HepG2 (cell line): ENCODE results near the gene MAP2K5. TPM values are rescaled to one million over a fixed set of nuclear protein-coding genes. Genes with fewer than 3 reads are reported as not detected.

Experiments used
- ATAC-seq: fragments of 200-7000 bp; cut with Tn5 transposase; 3 replicates; pipeline ENCODE4 v1.9.1; 2020; ENCODE audit warnings: mild to moderate bottlenecking, moderate library complexity
- BruUV-seq: library from RNA; stranded (reverse); fragments of 400-500 nt; replicated peaks from 2 replicates; lab custom pipeline; 2021; lab: Mats Ljungman, UMichigan
- CTCF ChIA-PET: fragments of 300-600 bp; formaldehyde crosslinking; extraction: SDS; loops from one replicate; lab custom pipeline; 2021; ENCODE audit warnings: low total read pairs, inconsistent platforms, low intra/inter-chr PET ratio; lab: Yijun Ruan, JAX
- POLR2A ChIA-PET: fragments of 350-600 bp; sonication (Branson Sonifier 250); formaldehyde crosslinking; loops from one replicate; lab custom pipeline; 2020; ENCODE audit warnings: antibody characterized with exemption, inconsistent platforms; lab: Yijun Ruan, JAX
- DNase-seq: peaks from one replicate; pipeline ENCODE4 v3.0.0-alpha.2; 2015; ENCODE audit warnings: low spot score
- FAIRE-seq: peaks from 3 replicates; lab custom pipeline; 2011; peaks lifted over from hg19 to GRCh38; lab: Jason Lieb, UNC
- H2AFZ ChIP-seq: one replicate; pipeline ENCODE4 v1.6.1; 2011; ENCODE audit warnings: low read length, inconsistent platforms
- H3K27ac ChIP-seq: fragments of 300-600 bp; 3 replicates; pipeline ENCODE4 v1.8.0; 2011; ENCODE audit warnings: mixed run types, mild to moderate bottlenecking, mixed read lengths, low read length, inconsistent platforms; ENCODE audit not compliant: insufficient read depth; ENCODE audit errors: extremely low read length
- H3K27me3 ChIP-seq, 2 experiments: fragments of 200-600 bp in 1 of 2; 2 replicates in 1 of 2; 3 replicates in 1 of 2; pipeline versions ENCODE4 v1.6.0 to v1.8.0; 2011; ENCODE audit warnings: low read length in 2 of 2, mild to moderate bottlenecking in 2 of 2, moderate library complexity in 2 of 2, inconsistent platforms in 1 of 2; ENCODE audit not compliant: insufficient read depth in 2 of 2, control insufficient read depth in 1 of 2
- H3K36me3 ChIP-seq, 2 experiments: fragments of 200-600 bp in 1 of 2; replicated peaks in 1 of 2; 2 replicates in 1 of 2; 3 replicates in 1 of 2; pipeline versions ENCODE4 v1.5.1 to v1.8.0; 2011; ENCODE audit warnings: low read length in 2 of 2, inconsistent platforms in 1 of 2; ENCODE audit not compliant: insufficient read depth in 2 of 2, control insufficient read depth in 1 of 2
- H3K4me1 ChIP-seq: 2 replicates; pipeline ENCODE4 v1.5.1; 2012; ENCODE audit warnings: low read length, inconsistent platforms; ENCODE audit not compliant: insufficient read depth
- H3K4me2 ChIP-seq: 2 replicates; pipeline ENCODE4 v1.6.0; 2011; ENCODE audit warnings: low read depth, low read length, inconsistent platforms
- H3K4me3 ChIP-seq, 3 experiments: fragments of 200-600 bp in 1 of 3; sonication (generic), shearing (Covaris generic) in 1 of 3; replicated peaks in 1 of 3; 2 replicates each; pipeline ENCODE4 v1.5.1; 2011 to 2016; ENCODE audit warnings: low read length in 3 of 3, inconsistent platforms in 2 of 3, low read depth in 2 of 3, mild to moderate bottlenecking in 2 of 3, control low read depth in 1 of 3, mixed read lengths in 1 of 3; ENCODE audit not compliant: insufficient read depth in 1 of 3
- H3K79me2 ChIP-seq: one replicate; pipeline ENCODE4 v1.6.1; 2011; ENCODE audit warnings: low read length, inconsistent platforms; ENCODE audit not compliant: insufficient read depth
- H3K9ac ChIP-seq: 2 replicates; pipeline ENCODE4 v1.6.0; 2011; ENCODE audit warnings: mild to moderate bottlenecking, low read depth, low read length, inconsistent platforms; ENCODE audit not compliant: insufficient read depth
- H3K9me3 ChIP-seq: 2 replicates; pipeline ENCODE4 v1.5.1; 2012; ENCODE audit warnings: mild to moderate bottlenecking, low read length
- H4K20me1 ChIP-seq: 2 replicates; pipeline ENCODE4 v1.6.0; 2011; ENCODE audit warnings: inconsistent platforms, mild to moderate bottlenecking, low read length, moderate library complexity; ENCODE audit not compliant: insufficient read depth
- ERF ChIP-seq: IDR thresholded peaks from 2 replicates; pipeline ENCODE4 v1.6.1; 2018; ENCODE audit warnings: missing biosample characterization, missing genetic modification reagents
- GFI1 ChIP-seq: sonication (generic); formaldehyde crosslinking; IDR thresholded peaks from 2 replicates; pipeline ENCODE4 v1.5.0; 2020; ENCODE audit warnings: missing genetic modification reagents, mild to moderate bottlenecking, borderline replicate concordance
- HIC2 ChIP-seq: sonication (generic); formaldehyde crosslinking; IDR thresholded peaks from 2 replicates; pipeline ENCODE4 v1.9.0; 2022; ENCODE audit warnings: low read depth, missing genetic modification reagents
- ISX ChIP-seq: sonication (generic); formaldehyde crosslinking; conservative IDR thresholded peaks from 2 replicates; pipeline ENCODE4 v1.5.0; 2020; ENCODE audit warnings: missing genetic modification reagents
- KDM5A ChIP-seq: fragments of 200-600 bp; sonication (generic); IDR thresholded peaks from 2 replicates; pipeline ENCODE4 v1.7.0; 2018; ENCODE audit warnings: antibody characterized with exemption, mild to moderate bottlenecking, low read length, borderline replicate concordance
- KMT2A ChIP-seq: sonication (generic); formaldehyde crosslinking; IDR thresholded peaks from 2 replicates; pipeline ENCODE4 v1.4.0; 2020; ENCODE audit warnings: missing genetic modification reagents
- RFX1 ChIP-seq: fragments of 450-650 bp; IDR thresholded peaks from 2 replicates; pipeline ENCODE4 v1.6.1; 2017
- YEATS2 ChIP-seq: sonication (generic); formaldehyde crosslinking; IDR thresholded peaks from 2 replicates; pipeline ENCODE4 v1.4.0; 2020; ENCODE audit warnings: missing genetic modification reagents, borderline replicate concordance
- ZBTB14 ChIP-seq: sonication (generic); formaldehyde crosslinking; IDR thresholded peaks from 2 replicates; pipeline ENCODE4 v1.4.0; 2020; ENCODE audit warnings: missing genetic modification reagents
- ZMYM3 ChIP-seq: sonication (generic); formaldehyde crosslinking; IDR thresholded peaks from 2 replicates; pipeline ENCODE4 v1.5.1; 2020; ENCODE audit warnings: mild to moderate bottlenecking, missing genetic modification reagents
- ZNF713 ChIP-seq: sonication (generic); formaldehyde crosslinking; IDR thresholded peaks from 2 replicates; pipeline ENCODE4 v1.4.0; 2020; ENCODE audit warnings: mild to moderate bottlenecking, missing genetic modification reagents
- ZNF841 ChIP-seq: sonication (generic); formaldehyde crosslinking; IDR thresholded peaks from 2 replicates; pipeline ENCODE4 v1.8.1; 2023; ENCODE audit warnings: missing genetic modification reagents, borderline replicate concordance
- WGBS: methylation state at CpG from one replicate; pipeline ENCODE4 v1.1.6; 2017; ENCODE audit warnings: low lambda C conversion rate; 5-methylcytosine and 5-hydroxymethylcytosine counted together
- in situ Hi-C: cut with HindIII; loops from 2 replicates; pipeline ENCODE4 v1.10.0; 2017; ENCODE audit warnings: low pct_unique_long_range_greater_than_20kb; ENCODE audit not compliant: extremely low pct_ligation_motif_present
- intact Hi-C: fragments of 100-400 bp; cut with micrococcal nuclease; formaldehyde crosslinking; loops from one replicate; pipeline ENCODE4 v1.10.0; 2022; ENCODE audit not compliant: unreplicated experiment
- polyA plus RNA-seq, 8 experiments: library from polyadenylated mRNA; depleted of rRNA in 3 of 8; stranded (reverse) in 7 of 8; unstranded in 1 of 8; fragments of >200 nt; fragmentation: Illumina TruSeq in 4 of 8; extraction: Trizol in 4 of 8; gene quantifications; 2 replicates each; pipeline versions ENCODE4 v1.2.1 to v1.2.3, GENCODE V29; 2011 to 2016; ENCODE audit warnings: low read depth in 4 of 8, missing spikeins in 1 of 8, mixed read lengths in 1 of 8; ENCODE audit not compliant: insufficient read depth in 1 of 8
- total RNA-seq, 5 experiments: library from RNA; depleted of rRNA; stranded (reverse); fragments of >200 nt; fragmentation: Illumina TruSeq; extraction: Trizol; gene quantifications; 2 replicates each; pipeline ENCODE4 v1.2.3, GENCODE V29; 2016; ENCODE audit warnings: low read depth in 1 of 5

Gene MAP2K5
- total and polyA plus RNA-seq, 2 of the 13 experiments (the other 11 are each of a cell fraction or from before 2014, with no cell fraction given): 4.0 to 4.3 TPM

GRCh38 chr15:67707520-67708283, 165.2 kb downstream of the MAP2K5 start:
- no TSS peak for BruUV-seq
- ChIA-PET POLR2A (no interaction called here), CTCF (no interaction called here)
- Histone ChIP-seq H3K36me3 (no peaks in the 10 kb centered on the region; a peak in 2 of 5 replicates), H3K4me3 (no peak overlapping the region), H4K20me1 (no peaks in the 10 kb centered on the region), H3K9me3 (no peaks in the 10 kb centered on the region), H3K27ac (no peak overlapping the region), H2AFZ (no peak overlapping the region), H3K9ac (no peak overlapping the region), H3K27me3 (no peaks in the 10 kb centered on the region), H3K4me1 (no peaks in the 10 kb centered on the region), H3K4me2 (no peak overlapping the region), H3K79me2 (no peaks in the 10 kb centered on the region)
- WGBS: 98% methylated on average over 2 of the region's 2 CpGs
- DNase-seq: no peak
- no peak for FAIRE-seq
- no peak for ATAC-seq
- in situ Hi-C loops (no loop called here), intact Hi-C loops (no loop called here)
- no peak for TF ChIP-seq ZMYM3 (CRISPR knock-in tag)
- TF ChIP-seq RFX1: no peak

GRCh38 chr15:67708500-67708899, 166.0 kb downstream of the MAP2K5 start:
- FAIRE-seq (no peak), DNase-seq (no peak), ATAC-seq (no peak)
- intact Hi-C loops (no loop called here), in situ Hi-C loops (no loop called here)
- H3K4me1 ChIP-seq: no peaks in the 10 kb centered on the region
- BruUV-seq: no TSS peak
- no peak overlapping the region for H3K4me3 ChIP-seq
- H2AFZ ChIP-seq: no peak overlapping the region
- no peak overlapping the region for H3K9ac ChIP-seq
- H3K4me2 ChIP-seq: no peak overlapping the region
- ChIA-PET CTCF (no interaction called here), POLR2A (no interaction called here)
- H3K36me3 ChIP-seq: no peaks in the 10 kb centered on the region; a peak in 2 of 5 replicates
- H3K27me3 ChIP-seq: no peaks in the 10 kb centered on the region
- 84% methylated on average over 4 of the region's 4 CpGs for WGBS
- no peak overlapping the region for H3K27ac ChIP-seq
- H3K9me3 ChIP-seq: no peaks in the 10 kb centered on the region
- no peaks in the 10 kb centered on the region for H3K79me2 ChIP-seq
- no peaks in the 10 kb centered on the region for H4K20me1 ChIP-seq
- TF ChIP-seq ISX (CRISPR knock-in tag) (no peak), ZNF841 (CRISPR knock-in tag) (no peak), HIC2 (CRISPR knock-in tag) (no peak), ERF (CRISPR knock-in tag) (no peak), ZNF713 (no peak), KMT2A (CRISPR knock-in tag) (no peak), YEATS2 (no peak), KDM5A (no peak), ZBTB14 (no peak), GFI1 (CRISPR knock-in tag) (no peak)
